ENCODE data around the gene CDC25A. TPM values are rescaled to one million over a fixed set of nuclear protein-coding genes. Genes with fewer than 3 reads are reported as not detected.

Gene CDC25A
- total RNA-seq, 1 donor from 2014 or later: 2.6 TPM

DNA sequence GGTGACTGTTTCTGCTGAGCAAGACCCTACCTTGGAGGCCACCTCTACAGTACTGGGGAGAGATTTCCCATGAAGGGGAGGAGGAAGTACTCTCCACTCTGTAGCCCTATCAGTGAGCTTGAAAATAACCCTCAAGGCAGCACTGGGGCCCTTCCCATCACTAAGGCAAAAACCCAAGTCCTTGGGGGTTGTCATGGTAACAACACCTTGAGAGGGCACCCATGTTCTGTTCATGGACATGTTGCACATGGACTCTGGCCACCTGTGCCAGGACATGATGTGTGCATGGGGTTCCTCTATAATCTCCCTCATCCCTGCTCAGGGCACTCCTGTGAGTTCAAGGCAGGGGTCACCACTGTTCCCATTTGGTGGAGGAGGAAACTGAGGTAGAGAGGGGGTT, 10.9 kb upstream of the CDC25A start:
- DNase-seq (ENCODE audit: low spot score): no peak
- H3K4me3 Mint-ChIP-seq (ENCODE audit: unreplicated experiment): no peak overlapping the region
- no peaks in the 10 kb centered on the region for H3K27me3 Mint-ChIP-seq (ENCODE audit: low read depth)
- no peaks in the 10 kb centered on the region for H3K9me3 Mint-ChIP-seq (ENCODE audit: low read depth)
- H3K36me3 Mint-ChIP-seq (ENCODE audit: low read depth): no peaks in the 10 kb centered on the region
- H3K4me1 Mint-ChIP-seq (ENCODE audit: low read depth): no peaks in the 10 kb centered on the region
- H3K27ac Mint-ChIP-seq (ENCODE audit: unreplicated experiment): no peak overlapping the region
- no peak for TF ChIP-seq CTCF (IDR thresholded peaks at IDR 0.05)

- Mint-ChIP-seq H3K27ac (ENCODE audit: unreplicated experiment) (no peak overlapping the region), H3K4me3 (ENCODE audit: unreplicated experiment) (no peak overlapping the region), H3K4me1 (ENCODE audit: low read depth) (no peaks in the 10 kb centered on the region), H3K27me3 (ENCODE audit: low read depth) (no peaks in the 10 kb centered on the region), H3K36me3 (ENCODE audit: low read depth) (no peaks in the 10 kb centered on the region), H3K9me3 (ENCODE audit: low read depth) (no peaks in the 10 kb centered on the region)
- no peak for DNase-seq (ENCODE audit: low spot score)
- no peak for TF ChIP-seq CTCF (IDR thresholded peaks at IDR 0.05)
Measured at GRCh38 chr3:48196611-48197010, 8.4 kb upstream of the CDC25A start.

DNA sequence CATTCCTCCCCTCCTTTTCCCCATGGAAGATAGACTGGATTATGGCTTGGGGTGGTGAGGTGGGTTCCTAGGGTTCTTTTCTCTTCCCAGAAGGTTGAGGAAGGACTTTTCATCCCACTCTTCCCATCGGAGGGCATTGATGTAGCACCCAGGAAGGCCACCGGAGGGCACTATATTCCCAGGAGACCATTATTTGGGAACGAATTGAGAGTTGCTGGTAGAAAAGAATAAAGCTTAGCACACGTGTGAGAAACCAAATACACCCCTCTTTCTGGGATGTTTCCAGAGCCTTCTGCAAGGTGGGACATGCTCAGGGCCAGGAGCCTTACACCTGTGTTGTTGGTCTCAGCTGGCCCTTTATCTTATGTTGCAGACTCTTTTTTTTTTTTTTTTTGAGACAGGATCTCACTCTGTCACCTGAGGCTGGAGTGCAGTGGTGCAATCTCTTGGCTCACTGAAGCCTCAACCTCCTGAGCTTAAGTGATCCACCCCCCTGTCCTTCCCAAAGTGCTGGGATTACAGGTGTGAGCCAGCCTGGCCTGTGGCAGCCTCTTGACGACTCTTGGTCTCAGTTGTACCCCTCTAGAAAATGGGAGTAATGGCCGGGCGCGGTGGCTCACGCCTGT, 6.3 kb upstream of the CDC25A start:
- Mint-ChIP-seq H3K27me3 (ENCODE audit: low read depth) (no peaks in the 10 kb centered on the region), H3K27ac (ENCODE audit: unreplicated experiment) (no peak overlapping the region), H3K4me1 (ENCODE audit: low read depth) (no peaks in the 10 kb centered on the region), H3K36me3 (ENCODE audit: low read depth) (no peaks in the 10 kb centered on the region), H3K4me3 (ENCODE audit: unreplicated experiment) (no peak overlapping the region), H3K9me3 (ENCODE audit: low read depth) (no peaks in the 10 kb centered on the region)
- no peak for DNase-seq (ENCODE audit: low spot score)
- TF ChIP-seq CTCF (IDR thresholded peaks at IDR 0.05): peak; percentile 86

DNA sequence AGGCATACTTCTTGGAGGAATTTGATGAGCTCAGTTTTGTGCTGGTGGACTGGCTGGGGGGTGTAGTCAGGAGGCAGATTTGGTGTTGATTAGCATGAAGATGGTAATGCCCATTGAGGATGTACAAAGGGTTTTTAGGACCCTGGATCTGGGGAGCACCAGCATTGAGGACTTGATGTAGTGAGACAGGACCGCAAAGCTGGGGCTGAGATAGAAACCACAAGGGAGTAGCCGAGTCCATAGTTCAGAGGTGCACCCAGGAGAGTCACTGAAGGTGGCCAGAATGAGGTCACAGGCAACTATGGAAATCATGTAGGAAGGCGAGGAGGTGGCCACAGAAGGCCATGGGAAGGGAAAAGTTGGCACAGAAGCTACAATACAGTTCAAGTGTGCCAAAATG, 2.7 kb upstream of the CDC25A start:
- TF ChIP-seq CTCF (IDR thresholded peaks at IDR 0.05): no peak
- peaks cover 11% of the 10 kb centered on the region for H3K4me1 Mint-ChIP-seq (ENCODE audit: low read depth)
- H3K4me3 Mint-ChIP-seq (ENCODE audit: unreplicated experiment): no peak overlapping the region
- no peak for DNase-seq (ENCODE audit: low spot score)
- H3K27ac Mint-ChIP-seq (ENCODE audit: unreplicated experiment): no peak overlapping the region
- no peaks in the 10 kb centered on the region for H3K36me3 Mint-ChIP-seq (ENCODE audit: low read depth)
- H3K9me3 Mint-ChIP-seq (ENCODE audit: low read depth): no peaks in the 10 kb centered on the region
- H3K27me3 Mint-ChIP-seq (ENCODE audit: low read depth): no peaks in the 10 kb centered on the region

DNA sequence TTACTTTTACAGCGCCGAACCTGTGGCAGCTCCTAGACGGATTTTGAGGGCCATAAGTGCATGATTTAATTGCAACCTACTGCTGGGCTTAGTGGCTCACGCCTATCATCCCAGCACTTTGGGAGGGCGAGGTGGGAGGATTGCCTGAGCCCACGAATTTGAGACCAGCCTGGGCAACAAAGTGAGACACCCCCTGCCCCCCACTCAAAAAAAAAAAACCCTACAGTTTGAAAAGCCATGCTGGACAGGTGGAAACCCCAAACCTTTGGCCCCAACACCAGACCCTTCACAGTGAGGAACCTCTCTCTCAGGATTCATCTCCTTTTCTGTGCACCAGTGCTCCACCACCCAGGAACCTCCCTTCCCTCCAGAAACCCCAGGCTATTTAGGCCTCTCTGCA, 1.1 kb upstream of the CDC25A start:
- DNase-seq (ENCODE audit: low spot score): no peak
- Mint-ChIP-seq H3K9me3 (ENCODE audit: low read depth) (no peaks in the 10 kb centered on the region), H3K27me3 (ENCODE audit: low read depth) (no peaks in the 10 kb centered on the region), H3K4me3 (ENCODE audit: unreplicated experiment) (no peak overlapping the region), H3K4me1 (ENCODE audit: low read depth) (peaks cover 12% of the 10 kb centered on the region), H3K36me3 (ENCODE audit: low read depth) (peaks cover 1% of the 10 kb centered on the region), H3K27ac (ENCODE audit: unreplicated experiment) (no peak overlapping the region)
- no peak for TF ChIP-seq CTCF (IDR thresholded peaks at IDR 0.05)
